Adipose tissue (tissue), 3 donors: ENCODE measurements around the gene KCNH4. TPM values are rescaled to one million over a fixed set of nuclear protein-coding genes. Genes with fewer than 3 reads are reported as not detected.

Experiments
- H3K27ac ChIP-seq: one replicate; pipeline ENCODE4 v1.5.1; 2013; ENCODE audit warnings: low read depth, low read length
- WGBS, 3 donors: extraction: QIAGEN DNeasy Blood & Tissue Kit; methylation state at CpG; one replicate each; pipeline ENCODE4 v1.1.7; 2013; 5-methylcytosine and 5-hydroxymethylcytosine counted together
- polyA plus RNA-seq, 3 donors: library from polyadenylated mRNA; stranded (reverse); fragments of 200-250 nt; gene quantifications; one replicate each; pipeline ENCODE4 v1.2.3, GENCODE V29; 2013
- donor health status: healthy with polysubstance abuse.
- donor health status: Bipolar disorder and iron deficiency.
- donor health status: healthy.

The KCNH4 gene
- polyA plus RNA-seq, 3 donors = 0.06 to 0.56 (median 0.19) TPM

DNA sequence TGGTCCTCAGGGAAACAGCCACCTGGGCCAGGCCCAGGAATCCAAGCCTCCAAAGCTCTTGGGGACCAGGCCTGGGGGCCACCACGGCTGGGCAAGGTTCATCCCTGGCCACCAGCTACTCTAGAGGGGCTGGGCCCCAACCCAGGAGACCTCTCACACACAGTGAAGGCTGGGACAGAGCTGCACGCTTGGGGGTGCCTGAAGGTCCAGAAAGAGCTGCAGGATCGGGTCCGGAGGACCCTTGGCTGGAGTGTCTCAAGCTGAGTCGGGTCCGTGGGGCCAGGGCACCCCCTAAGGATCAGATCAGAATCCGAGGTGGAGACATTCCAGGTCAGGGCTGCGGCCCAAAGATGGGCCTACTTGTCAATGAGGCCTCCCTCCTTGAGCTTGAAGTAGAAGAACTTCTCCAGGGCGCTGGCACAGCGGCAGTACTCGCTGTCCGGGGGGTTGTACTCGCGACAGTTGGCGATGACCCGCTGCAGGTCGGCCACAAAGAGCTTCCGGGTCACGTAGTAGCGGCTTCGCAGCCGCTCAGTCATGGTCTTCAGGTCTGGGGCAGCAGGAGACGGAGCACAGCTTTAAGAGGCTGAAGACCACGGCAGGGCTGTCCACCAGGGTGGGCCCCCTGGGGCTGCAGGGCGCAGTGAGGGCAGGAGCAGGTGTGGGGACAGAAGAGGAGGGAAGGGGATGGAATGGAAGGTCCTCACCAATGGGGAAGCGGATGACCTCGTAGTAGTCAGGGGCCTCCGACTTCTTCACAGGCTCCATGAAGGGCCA lies 67.5 kb downstream of the KCNH4 start:
- H3K27ac ChIP-seq = no peak overlapping the region
- WGBS, 3 donors = 88 to 90% (median 88%) methylated on average over 28 of the region's 28 CpGs

- 0 to 2% (median 1%) methylated on average over 9 to 10 of the region's 10 CpGs for WGBS, 3 donors
- no peak within 1 kb of the TSS for H3K27ac ChIP-seq
Measured at GRCh38 chr17:42112552-42113176, 68.3 kb downstream of the KCNH4 start, which contains the start of gene DHX58. Gene DHX58, minus strand, starts transcription at chr17:42112714. Its CDS starts 822 bp downstream, at chr17:42111892.

GRCh38 chr17:42111871-42112551 lies 68.9 kb downstream of the KCNH4 start:
- WGBS, 3 donors = 8 to 12% (median 9%) methylated on average over 12 of the region's 12 CpGs

DNA sequence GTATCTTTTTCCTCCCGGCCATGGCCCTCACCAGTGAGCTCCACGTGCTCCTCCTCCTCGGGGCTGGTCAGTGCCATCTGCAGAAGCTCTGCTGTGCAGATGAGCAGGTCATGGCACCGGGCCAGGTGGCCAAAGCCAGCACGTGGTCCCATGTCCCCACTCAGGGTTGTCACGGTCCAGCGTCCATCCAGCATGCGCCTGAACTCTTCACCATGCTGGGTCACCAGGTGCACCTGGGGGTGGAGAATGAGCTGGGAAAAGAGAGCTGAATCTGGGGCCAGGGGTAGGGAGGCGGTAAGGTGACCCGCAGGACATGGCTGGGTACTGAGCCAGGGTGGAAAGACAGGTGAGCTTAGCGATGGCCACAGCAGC lies 69.7 kb downstream of the KCNH4 start:
- 89 to 93% (median 91%) methylated on average over 11 of the region's 11 CpGs for WGBS, 3 donors
- H3K27ac ChIP-seq = no peak overlapping the region

More at GRCh38 chr17:42111871-42112551, 68.9 kb downstream of the KCNH4 start:
- no peak overlapping the region for H3K27ac ChIP-seq

- H3K27ac ChIP-seq = no peak overlapping the region
- WGBS, 3 donors = 86 to 89% (median 88%) methylated on average over 18 of the region's 18 CpGs
Measured at GRCh38 chr17:42110301-42111264, 70.4 kb downstream of the KCNH4 start.

GRCh38 chr17:42109086-42109485 lies 71.9 kb downstream of the KCNH4 start:
- WGBS, 3 donors = 85 to 96% (median 89%) methylated on average over 9 of the region's 9 CpGs
- no peak overlapping the region for H3K27ac ChIP-seq

DNA sequence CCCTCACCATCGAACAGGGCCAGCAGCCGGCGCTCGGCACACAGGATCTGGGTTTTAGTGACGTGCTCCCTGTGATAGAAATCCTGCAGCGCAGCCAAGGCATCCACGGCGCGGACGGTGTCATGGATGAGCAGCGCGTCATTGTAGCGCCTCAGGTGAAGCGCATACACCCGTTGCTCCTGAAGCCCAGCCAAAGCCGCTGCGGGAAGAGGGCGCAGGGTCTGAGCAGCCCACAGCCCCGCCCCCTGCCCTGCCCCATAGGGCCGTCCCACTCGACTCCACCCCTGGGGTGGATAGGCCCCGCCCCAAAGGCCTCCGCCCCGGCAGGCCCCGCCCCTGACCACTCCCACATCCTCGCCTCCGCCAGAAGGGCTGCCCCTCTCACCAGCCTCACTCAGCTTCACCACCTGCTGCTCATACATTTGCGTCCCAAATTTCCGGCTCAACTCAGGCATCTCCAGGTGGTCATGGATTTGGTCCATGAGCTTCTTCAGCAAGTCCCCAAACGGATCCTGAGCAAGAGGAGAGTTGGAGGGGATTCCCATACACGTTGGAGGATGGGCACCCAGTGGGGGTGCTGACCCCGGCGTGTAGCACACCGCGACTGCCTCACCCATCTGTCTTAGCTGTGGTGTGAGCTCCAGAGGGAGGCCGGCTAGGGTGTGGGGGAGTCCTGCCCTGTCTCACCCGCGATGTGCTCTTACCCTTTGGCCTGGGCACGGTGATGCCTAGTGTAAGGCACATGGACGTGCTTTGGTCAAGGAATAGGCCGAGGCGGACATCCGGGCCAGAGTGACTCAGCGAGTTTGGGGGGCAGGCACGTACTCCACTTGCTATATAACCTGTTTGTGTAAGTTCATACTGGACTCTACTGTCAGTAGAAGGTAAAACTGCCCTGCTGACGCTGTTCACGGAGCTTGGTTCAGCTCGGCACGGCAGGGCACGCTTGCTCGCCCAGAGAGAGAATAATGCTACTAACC lies 73.1 kb downstream of the KCNH4 start:
- WGBS, 3 donors = 52 to 64% (median 60%) methylated on average over 48 to 51 of the region's 51 CpGs

DNA sequence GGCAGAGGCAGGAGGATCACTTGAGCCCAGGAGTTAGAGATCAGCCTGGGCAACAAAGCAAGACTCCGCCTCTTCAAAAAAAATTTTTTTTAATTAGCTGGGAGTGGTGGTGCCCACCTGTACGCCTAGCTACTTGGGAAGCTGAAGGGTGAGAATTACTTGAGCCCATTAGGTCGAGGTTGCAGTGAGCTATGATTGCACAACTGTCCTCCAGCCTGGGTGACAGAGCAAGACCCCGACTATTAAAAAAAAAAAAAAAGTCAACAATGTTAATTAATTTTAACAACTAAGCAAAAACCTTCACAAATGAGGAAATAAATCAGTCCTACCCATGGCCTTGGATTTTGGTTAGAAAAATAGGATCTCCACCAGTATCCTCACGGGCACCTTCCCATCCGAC lies 73.8 kb downstream of the KCNH4 start:
- no peak overlapping the region for H3K27ac ChIP-seq
- 71 to 81% (median 74%) methylated on average over 6 of the region's 6 CpGs for WGBS, 3 donors

More for the DNA sequence above, 73.1 kb downstream of the KCNH4 start:
- H3K27ac ChIP-seq = no peak overlapping the region

Other genes with a start within 250 kb of the KCNH4 start
- gene CNP, start 214.3 kb downstream of the KCNH4 start, polyA plus RNA-seq = 10 to 100 TPM; 19.4 to 45.6 (median 38.2) TPM
- 10 to 100 TPM; 43.8 to 86.1 (median 65.2) TPM for gene DNAJC7, start 163.7 kb downstream of the KCNH4 start, polyA plus RNA-seq
- gene NKIRAS2, start 161.1 kb downstream of the KCNH4 start, polyA plus RNA-seq = 10 to 100 TPM; 13.5 to 35.1 (median 30.9) TPM
- 1 to 10 TPM in 1 of 3 donors, under 1 TPM in 2; 0.12 to 1.5 (median 0.22) TPM for gene C17orf113, start 130.5 kb downstream of the KCNH4 start, polyA plus RNA-seq
- 1 to 10 TPM in 1 of 3 donors, under 1 TPM in 2; 0.10 to 2.0 (median 0.67) TPM for gene ZNF385C, start 82.7 kb downstream of the KCNH4 start, polyA plus RNA-seq
- 10 to 100 TPM in 1 of 3 donors, 1 to 10 TPM in 2; 6.2 to 17.4 (median 7.0) TPM for gene DHX58, start 68.4 kb downstream of the KCNH4 start, polyA plus RNA-seq
- 10 to 100 TPM; 37.5 to 57.1 (median 40.9) TPM for gene KAT2A, start 59.8 kb downstream of the KCNH4 start, polyA plus RNA-seq
- gene HSPB9, start 58.3 kb downstream of the KCNH4 start, polyA plus RNA-seq = under 1 TPM; 0.09 to 0.70 (median 0.34) TPM
- gene RAB5C, start 26.2 kb downstream of the KCNH4 start, polyA plus RNA-seq = 100 to 1,000 TPM in 2 of 3 donors, 10 to 100 TPM in 1; 62.4 to 190 (median 182) TPM
- not detected for gene HCRT, start 4.3 kb upstream of the KCNH4 start, polyA plus RNA-seq
- gene GHDC, start 13.4 kb upstream of the KCNH4 start, polyA plus RNA-seq = 10 to 100 TPM; 16.5 to 20.3 (median 19.4) TPM
- 10 to 100 TPM; 17.4 to 60.8 (median 47.1) TPM for gene STAT5B, start 95.2 kb upstream of the KCNH4 start, polyA plus RNA-seq
- 100 to 1,000 TPM in 1 of 3 donors, 10 to 100 TPM in 2; 22.7 to 151 (median 57.1) TPM for gene STAT5A, start 107.4 kb upstream of the KCNH4 start, polyA plus RNA-seq
- 100 to 1,000 TPM in 1 of 3 donors, 10 to 100 TPM in 2; 60.7 to 204 (median 92.9) TPM for gene STAT3, start 207.3 kb upstream of the KCNH4 start, polyA plus RNA-seq
- 100 to 1,000 TPM in 2 of 3 donors, 10 to 100 TPM in 1; 30.4 to 517 (median 414) TPM for gene CAVIN1, start 242.1 kb upstream of the KCNH4 start, polyA plus RNA-seq